ENCODE results near the gene MEGF9.
"Not testable (repeated sequence)": the region's sequence is repeated elsewhere in the genome, so short reads cannot be mapped to it uniquely, and the experiment has no call there.

The MEGF9 gene

DNA sequence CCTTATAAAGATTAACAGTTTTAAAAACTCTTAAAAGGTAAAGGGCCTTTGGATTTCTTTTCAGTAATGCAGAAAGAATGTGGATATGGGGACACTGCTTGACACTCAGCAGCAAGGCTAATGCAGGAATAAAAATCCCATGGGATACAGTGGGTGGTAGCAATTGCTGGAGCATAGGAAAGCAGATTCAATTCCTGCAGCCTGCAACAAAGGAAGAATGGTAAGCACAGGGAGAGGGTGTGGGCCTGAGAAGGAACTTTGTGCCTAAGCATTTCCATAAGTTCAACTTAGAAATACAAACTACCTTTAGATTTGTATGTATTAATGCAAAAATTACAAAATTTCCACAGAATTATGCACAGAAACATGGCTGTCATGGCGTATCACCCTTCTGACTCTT is 68.5 kb downstream of the MEGF9 start:
- H3K27ac ChIP-seq = peak overlapping the region; percentile 58
- TF ChIP-seq, protein P1, sequence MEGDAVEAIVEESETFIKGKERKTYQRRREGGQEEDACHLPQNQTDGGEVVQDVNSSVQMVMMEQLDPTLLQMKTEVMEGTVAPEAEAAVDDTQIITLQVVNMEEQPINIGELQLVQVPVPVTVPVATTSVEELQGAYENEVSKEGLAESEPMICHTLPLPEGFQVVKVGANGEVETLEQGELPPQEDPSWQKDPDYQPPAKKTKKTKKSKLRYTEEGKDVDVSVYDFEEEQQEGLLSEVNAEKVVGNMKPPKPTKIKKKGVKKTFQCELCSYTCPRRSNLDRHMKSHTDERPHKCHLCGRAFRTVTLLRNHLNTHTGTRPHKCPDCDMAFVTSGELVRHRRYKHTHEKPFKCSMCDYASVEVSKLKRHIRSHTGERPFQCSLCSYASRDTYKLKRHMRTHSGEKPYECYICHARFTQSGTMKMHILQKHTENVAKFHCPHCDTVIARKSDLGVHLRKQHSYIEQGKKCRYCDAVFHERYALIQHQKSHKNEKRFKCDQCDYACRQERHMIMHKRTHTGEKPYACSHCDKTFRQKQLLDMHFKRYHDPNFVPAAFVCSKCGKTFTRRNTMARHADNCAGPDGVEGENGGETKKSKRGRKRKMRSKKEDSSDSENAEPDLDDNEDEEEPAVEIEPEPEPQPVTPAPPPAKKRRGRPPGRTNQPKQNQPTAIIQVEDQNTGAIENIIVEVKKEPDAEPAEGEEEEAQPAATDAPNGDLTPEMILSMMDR (conservative IDR thresholded peaks at IDR 0.05) = no peak

DNA sequence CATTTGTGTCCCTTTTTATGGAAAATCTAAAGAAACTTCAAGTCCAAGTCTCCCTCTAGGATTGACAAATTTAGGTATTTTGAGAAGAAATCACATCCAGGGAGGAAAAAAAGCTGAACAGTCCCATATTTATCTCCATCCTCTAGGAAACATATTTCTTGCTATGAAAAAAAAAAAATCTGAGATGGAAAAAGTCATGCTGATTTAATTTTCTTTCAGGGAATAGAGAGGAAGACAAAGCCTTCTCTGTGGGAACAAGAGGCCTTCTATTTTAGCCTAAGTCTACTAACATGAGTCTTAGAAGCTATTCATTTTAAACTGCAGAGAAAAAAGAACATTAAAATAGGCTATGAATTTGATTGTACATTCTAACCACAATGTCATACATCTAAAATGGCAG is 71.2 kb downstream of the MEGF9 start:
- TF ChIP-seq, protein P1 (conservative IDR thresholded peaks at IDR 0.05) = no peak
- no peak overlapping the region for H3K27ac ChIP-seq

DNA sequence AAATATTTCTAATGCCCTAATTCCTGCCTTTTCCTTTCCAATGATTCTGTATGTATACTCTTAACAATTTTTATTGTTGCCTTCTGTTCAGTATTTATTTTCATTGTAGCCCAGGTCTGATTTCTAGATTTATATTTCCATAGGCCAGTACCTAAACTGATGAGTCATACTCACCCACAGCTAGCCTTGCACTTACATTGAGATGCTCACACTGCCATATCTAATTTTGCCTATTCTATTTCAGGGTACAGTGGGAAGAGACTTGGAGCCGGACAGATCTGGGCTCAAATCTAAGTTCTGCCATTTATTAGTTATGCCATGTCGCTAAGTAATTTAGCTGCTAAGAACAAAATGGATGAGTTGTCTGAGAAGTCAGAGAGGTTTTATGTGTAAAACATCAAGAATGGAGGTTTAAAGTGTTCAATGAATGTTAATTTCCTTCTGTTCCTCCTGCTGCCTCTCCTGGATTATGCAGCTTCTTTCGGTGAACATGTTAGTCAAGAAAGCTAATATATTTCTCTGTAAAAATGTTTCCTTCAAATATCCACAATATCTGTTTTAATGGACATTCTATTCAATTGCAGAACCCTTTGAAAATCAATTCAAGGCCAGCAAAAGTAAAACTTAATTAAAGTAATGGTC is 72.0 kb downstream of the MEGF9 start:
- H3K27ac ChIP-seq = no peak overlapping the region
- TF ChIP-seq, protein P1 (conservative IDR thresholded peaks at IDR 0.05) = no peak

DNA sequence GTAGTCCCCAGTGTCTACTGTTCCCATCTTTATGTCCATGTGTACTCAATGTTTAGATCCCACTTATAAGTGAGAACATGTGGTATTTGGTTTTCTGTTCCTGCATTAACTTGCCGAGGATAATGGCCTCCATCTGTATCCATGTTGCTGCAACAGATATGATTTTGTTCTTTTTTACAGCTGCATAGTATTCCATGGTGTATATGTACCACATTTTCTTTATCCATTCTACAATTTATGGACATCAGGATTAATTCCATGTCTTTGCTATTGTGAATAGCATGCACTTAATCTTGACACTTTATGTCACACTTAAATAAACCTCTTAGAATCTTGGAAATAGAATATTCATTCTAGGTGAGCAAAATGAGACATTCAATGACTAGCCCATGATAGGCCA is 73.4 kb downstream of the MEGF9 start:
- not testable (repeated sequence) for H3K27ac ChIP-seq

DNA sequence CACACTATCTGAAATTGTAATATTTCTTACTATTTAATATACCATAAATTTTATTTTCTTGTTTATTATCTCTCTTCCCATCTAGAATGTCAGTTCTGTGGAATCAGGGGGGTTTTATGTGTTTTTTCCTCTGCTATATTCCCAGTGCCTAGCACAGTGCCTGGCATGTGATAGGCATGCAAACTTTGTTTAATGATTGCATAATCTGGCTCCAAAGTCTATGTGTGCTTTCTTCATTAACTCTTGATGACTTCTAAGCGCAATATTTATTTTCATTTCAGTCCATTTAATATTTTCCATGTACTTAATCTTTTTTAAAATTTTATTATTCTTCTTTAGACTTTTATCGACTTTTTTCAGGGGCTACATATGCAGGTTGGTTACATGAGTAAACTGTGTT is 73.9 kb downstream of the MEGF9 start:
- no peak overlapping the region for H3K27ac ChIP-seq
- TF ChIP-seq, protein P1 (conservative IDR thresholded peaks at IDR 0.05) = no peak

DNA sequence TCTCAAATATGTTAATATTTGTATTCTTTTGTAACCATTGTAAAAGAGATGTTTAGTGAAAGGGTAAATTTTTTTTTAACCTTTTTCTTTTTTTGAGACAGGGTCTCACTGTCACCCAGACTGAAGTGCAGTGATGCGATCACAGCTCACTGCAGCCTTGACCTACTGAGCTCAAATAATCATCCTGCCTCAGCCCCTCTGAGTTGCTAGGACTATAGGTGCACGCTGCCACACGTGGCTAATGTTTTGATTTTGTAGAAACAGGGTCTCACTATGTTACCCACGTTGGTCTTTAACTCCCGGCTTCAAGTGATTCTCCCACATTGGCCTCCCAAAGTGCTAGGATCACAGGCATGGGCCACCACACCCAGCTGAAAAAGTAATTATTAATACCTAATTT is 76.4 kb downstream of the MEGF9 start:
- TF ChIP-seq, protein P1 (conservative IDR thresholded peaks at IDR 0.05) = no peak
- no peak overlapping the region for H3K27ac ChIP-seq

DNA sequence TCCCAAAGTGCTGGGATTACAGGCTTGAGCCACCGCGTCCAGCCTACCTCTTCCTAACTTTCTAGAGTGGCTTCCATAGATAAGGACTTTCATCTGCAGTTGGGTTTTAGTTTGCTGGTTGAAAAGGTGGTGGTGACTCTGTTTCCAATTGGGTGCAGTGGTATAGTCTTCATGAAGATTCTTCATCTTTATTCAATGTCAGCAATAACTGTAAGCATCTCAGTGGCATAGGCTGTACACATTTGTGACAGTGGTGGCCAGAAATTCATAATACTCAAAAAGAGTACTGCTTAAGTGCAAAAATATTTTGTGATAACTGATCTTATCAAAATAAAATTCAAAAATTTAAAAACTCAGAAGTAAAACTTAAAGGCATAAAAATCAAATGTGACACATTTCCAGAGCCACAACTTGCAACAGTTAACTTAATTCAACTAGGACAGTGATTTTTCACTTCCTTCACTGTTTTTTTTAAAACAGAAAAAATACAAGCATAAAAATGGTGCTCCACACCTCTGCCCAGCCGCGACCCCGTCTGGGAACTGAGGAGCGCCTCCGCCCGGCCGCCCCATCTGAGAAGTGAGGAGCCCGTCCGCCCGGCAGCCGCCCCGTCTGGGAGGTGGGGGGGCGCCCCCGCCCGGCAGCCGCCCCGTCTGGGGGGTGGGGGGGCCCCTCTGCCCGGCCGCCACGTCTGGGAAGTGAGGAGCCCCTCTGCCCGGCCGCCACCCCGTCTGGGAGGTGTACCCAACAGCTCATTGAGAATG is 77.9 kb downstream of the MEGF9 start:
- H3K27ac ChIP-seq = no peak overlapping the region

More for the DNA sequence above, 77.9 kb downstream of the MEGF9 start:
- TF ChIP-seq, protein P1 (conservative IDR thresholded peaks at IDR 0.05) = no peak
